ENCODE results near the gene ARID5B. TPM values are rescaled to one million over a fixed set of nuclear protein-coding genes. Genes with fewer than 3 reads are reported as not detected.

Gene ARID5B
- total RNA-seq, 1 experiment from 2014 or later = 168 TPM

- Mint-ChIP-seq H3K27ac (ENCODE audit: unreplicated experiment) (peak overlapping the region; percentile 99), H3K4me3 (ENCODE audit: unreplicated experiment) (peak overlapping the region; percentile 89), H3K36me3 (ENCODE audit: insufficient read depth, unreplicated experiment) (peaks cover 92% of the 10 kb centered on the region), H3K4me1 (ENCODE audit: low read depth, unreplicated experiment) (peaks cover 30% of the 10 kb centered on the region), H3K27me3 (ENCODE audit: insufficient read depth, unreplicated experiment) (no peaks in the 10 kb centered on the region), H3K9me3 (ENCODE audit: unreplicated experiment) (no peaks in the 10 kb centered on the region)
- TF ChIP-seq, protein P1, sequence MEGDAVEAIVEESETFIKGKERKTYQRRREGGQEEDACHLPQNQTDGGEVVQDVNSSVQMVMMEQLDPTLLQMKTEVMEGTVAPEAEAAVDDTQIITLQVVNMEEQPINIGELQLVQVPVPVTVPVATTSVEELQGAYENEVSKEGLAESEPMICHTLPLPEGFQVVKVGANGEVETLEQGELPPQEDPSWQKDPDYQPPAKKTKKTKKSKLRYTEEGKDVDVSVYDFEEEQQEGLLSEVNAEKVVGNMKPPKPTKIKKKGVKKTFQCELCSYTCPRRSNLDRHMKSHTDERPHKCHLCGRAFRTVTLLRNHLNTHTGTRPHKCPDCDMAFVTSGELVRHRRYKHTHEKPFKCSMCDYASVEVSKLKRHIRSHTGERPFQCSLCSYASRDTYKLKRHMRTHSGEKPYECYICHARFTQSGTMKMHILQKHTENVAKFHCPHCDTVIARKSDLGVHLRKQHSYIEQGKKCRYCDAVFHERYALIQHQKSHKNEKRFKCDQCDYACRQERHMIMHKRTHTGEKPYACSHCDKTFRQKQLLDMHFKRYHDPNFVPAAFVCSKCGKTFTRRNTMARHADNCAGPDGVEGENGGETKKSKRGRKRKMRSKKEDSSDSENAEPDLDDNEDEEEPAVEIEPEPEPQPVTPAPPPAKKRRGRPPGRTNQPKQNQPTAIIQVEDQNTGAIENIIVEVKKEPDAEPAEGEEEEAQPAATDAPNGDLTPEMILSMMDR (IDR thresholded peaks at IDR 0.05; ENCODE audit: insufficient read depth in 1 of 2, low read depth in 1 of 2, low read length in 1 of 2, severe bottlenecking in 1 of 2, unreplicated experiment in 1 of 2) = peak; percentile 48 to 56
- peak; percentile 62 to 77 for DNase-seq
- Histone ChIP-seq H3K27me3 (replicated peaks; ENCODE audit: control insufficient read depth, insufficient read depth, low read length) (no peaks in the 10 kb centered on the region), H3K4me1 (peaks cover 49% of the 10 kb centered on the region), H3K4me3 (ENCODE audit: low read depth, low read length) (peak overlapping the region; percentile 97), H3K36me3 (ENCODE audit: control insufficient read depth, insufficient read depth, low read length) (peaks cover 7% of the 10 kb centered on the region; the same call in 1 of the 2 replicates), H3K9me3 (no peaks in the 10 kb centered on the region)
- BruUV-seq (replicated peaks) = no TSS peak
- ChIA-PET CTCF (interaction anchor here (1.2 to 1.5 kb wide), 3 partner anchors 32 to 144 kb away, joined by 4 to 7 read pairs (median 6); no protein-coding TSS in a partner anchor), POLR2A (no interaction called here)
- intact Hi-C loops (cut with micrococcal nuclease; ENCODE audit: unreplicated experiment) = loop anchor here (1.0 to 2.0 kb wide), 3 partner anchors 119 to 340 kb away; no protein-coding TSS in a partner anchor
Observed at GRCh38 chr10:61904733-61905725, 3.5 kb downstream of the ARID5B start.

GRCh38 chr10:61905837-61906561, 4.5 kb downstream of the ARID5B start:
- DNase-seq = no peak
- H3K36me3 Mint-ChIP-seq (ENCODE audit: insufficient read depth, unreplicated experiment) = peaks cover 97% of the 10 kb centered on the region
- H3K4me3 Mint-ChIP-seq (ENCODE audit: unreplicated experiment) = peak overlapping the region; percentile 89
- intact Hi-C loops (cut with micrococcal nuclease; ENCODE audit: unreplicated experiment) = loop anchor here (2.0 kb wide), 1 partner anchor 339 kb away; no protein-coding TSS in a partner anchor
- H3K27ac Mint-ChIP-seq (ENCODE audit: unreplicated experiment) = no peak overlapping the region
- ChIA-PET CTCF (interaction anchor here (0.5 to 1.3 kb wide), 3 partner anchors 9 to 143 kb away, joined by 3 to 6 read pairs (median 6); no protein-coding TSS in a partner anchor), POLR2A (interaction anchor here (0.9 to 1.4 kb wide), 2 partner anchors 14 to 28 kb away, joined by 6 read pairs; no protein-coding TSS in a partner anchor)
- peaks cover 9% of the 10 kb centered on the region; the same call in 1 of the 2 replicates for H3K36me3 ChIP-seq (ENCODE audit: control insufficient read depth, insufficient read depth, low read length)
- H3K9me3 ChIP-seq = no peaks in the 10 kb centered on the region
- H3K4me1 Mint-ChIP-seq (ENCODE audit: low read depth, unreplicated experiment) = peaks cover 36% of the 10 kb centered on the region
- H3K9me3 Mint-ChIP-seq (ENCODE audit: unreplicated experiment) = no peaks in the 10 kb centered on the region
- peaks cover 56% of the 10 kb centered on the region for H3K4me1 ChIP-seq
- no peaks in the 10 kb centered on the region for H3K27me3 Mint-ChIP-seq (ENCODE audit: insufficient read depth, unreplicated experiment)
- H3K27me3 ChIP-seq (replicated peaks; ENCODE audit: control insufficient read depth, insufficient read depth, low read length) = no peaks in the 10 kb centered on the region
- no TSS peak for BruUV-seq (replicated peaks)
- TF ChIP-seq, protein P1 (IDR thresholded peaks at IDR 0.05; ENCODE audit: insufficient read depth in 1 of 2, low read depth in 1 of 2, low read length in 1 of 2, severe bottlenecking in 1 of 2, unreplicated experiment in 1 of 2) = no peak
- no peak overlapping the region for H3K4me3 ChIP-seq (ENCODE audit: low read depth, low read length)

GRCh38 chr10:61906562-61906901, 5.0 kb downstream of the ARID5B start:
- ChIA-PET CTCF (interaction anchor here (0.5 to 1.3 kb wide), 3 partner anchors 10 to 143 kb away, joined by 3 to 6 read pairs (median 6); no protein-coding TSS in a partner anchor), POLR2A (interaction anchor here (0.9 to 1.4 kb wide), 2 partner anchors 13 to 28 kb away, joined by 6 read pairs; no protein-coding TSS in a partner anchor)
- Histone ChIP-seq H3K4me1 (peaks cover 62% of the 10 kb centered on the region), H3K36me3 (ENCODE audit: control insufficient read depth, insufficient read depth, low read length) (peaks cover 9% of the 10 kb centered on the region; the same call in 1 of the 2 replicates), H3K27me3 (replicated peaks; ENCODE audit: control insufficient read depth, insufficient read depth, low read length) (no peaks in the 10 kb centered on the region), H3K9me3 (no peaks in the 10 kb centered on the region), H3K4me3 (ENCODE audit: low read depth, low read length) (no peak overlapping the region)
- intact Hi-C loops (cut with micrococcal nuclease; ENCODE audit: unreplicated experiment) = no loop called here
- H3K27ac Mint-ChIP-seq (ENCODE audit: unreplicated experiment) = no peak overlapping the region
- no TSS peak for BruUV-seq (replicated peaks)
- peaks cover 97% of the 10 kb centered on the region for H3K36me3 Mint-ChIP-seq (ENCODE audit: insufficient read depth, unreplicated experiment)
- no peak for DNase-seq
- TF ChIP-seq, protein P1 (IDR thresholded peaks at IDR 0.05; ENCODE audit: insufficient read depth in 1 of 2, low read depth in 1 of 2, low read length in 1 of 2, severe bottlenecking in 1 of 2, unreplicated experiment in 1 of 2) = no peak
- H3K9me3 Mint-ChIP-seq (ENCODE audit: unreplicated experiment) = no peaks in the 10 kb centered on the region
- peaks cover 41% of the 10 kb centered on the region for H3K4me1 Mint-ChIP-seq (ENCODE audit: low read depth, unreplicated experiment)
- no peak overlapping the region for H3K4me3 Mint-ChIP-seq (ENCODE audit: unreplicated experiment)
- no peaks in the 10 kb centered on the region for H3K27me3 Mint-ChIP-seq (ENCODE audit: insufficient read depth, unreplicated experiment)

Data from Caco-2 (cell line).